A673 (cell line): ENCODE measurements around the gene OTULINL.

Experiments
- CTCF ChIP-seq: fragments of 300-800, 200-600 bp; sonication (generic); conservative IDR thresholded peaks from 2 replicates; pipeline ENCODE4 v1.5.1; 2017; ENCODE audit warnings: low read depth, mild to moderate bottlenecking, antibody characterized with exemption, low read length, moderate library complexity, mixed read lengths
- EZH2 ChIP-seq: fragments of 200-600 bp; sonication (generic); IDR thresholded peaks from 2 replicates; pipeline ENCODE4 v1.6.1; 2017; ENCODE audit warnings: borderline replicate concordance, low read depth, mild to moderate bottlenecking, mixed read lengths, antibody characterized with exemption, low read length; ENCODE audit not compliant: poor library complexity, severe bottlenecking

GRCh38 chr5:14569948-14570691, 11.5 kb upstream of the OTULINL start:
- no peak for TF ChIP-seq CTCF
- no peak for TF ChIP-seq EZH2
